ENCODE data around the gene TMTC2. TPM values are rescaled to one million over a fixed set of nuclear protein-coding genes. Genes with fewer than 3 reads are reported as not detected.

TMTC2 gene
- total RNA-seq, 1 donor from 2014 or later = 7.6 TPM

DNA sequence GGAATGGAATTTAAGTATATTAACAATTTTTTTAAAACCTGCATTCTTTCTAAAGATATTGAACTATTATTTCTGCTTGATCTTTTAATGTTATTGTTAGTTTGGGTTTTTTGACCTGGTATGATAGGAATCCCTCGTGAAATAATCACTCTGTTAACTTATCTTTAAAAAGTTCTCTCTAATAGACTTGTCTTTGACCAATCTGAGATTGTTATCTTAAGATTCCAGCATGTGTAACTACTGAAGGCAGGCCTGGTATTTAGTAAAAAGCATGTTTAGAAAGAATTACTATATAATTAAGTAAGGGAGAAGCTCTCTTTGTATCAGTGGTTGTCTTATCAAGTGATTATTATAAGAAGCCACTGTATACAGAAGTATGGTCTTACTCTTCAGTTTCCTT lies 4.8 kb downstream of the TMTC2 start:
- Histone ChIP-seq H3K4me3 (ENCODE audit: low read depth, low read length) (no peak overlapping the region), H3K27me3 (ENCODE audit: control insufficient read depth, insufficient read depth, low read length) (no peaks in the 10 kb centered on the region), H3K36me3 (ENCODE audit: control insufficient read depth, insufficient read depth, low read length) (no peaks in the 10 kb centered on the region)
- DNase-seq (ENCODE audit: low read depth) = no peak
- TF ChIP-seq, protein P1, sequence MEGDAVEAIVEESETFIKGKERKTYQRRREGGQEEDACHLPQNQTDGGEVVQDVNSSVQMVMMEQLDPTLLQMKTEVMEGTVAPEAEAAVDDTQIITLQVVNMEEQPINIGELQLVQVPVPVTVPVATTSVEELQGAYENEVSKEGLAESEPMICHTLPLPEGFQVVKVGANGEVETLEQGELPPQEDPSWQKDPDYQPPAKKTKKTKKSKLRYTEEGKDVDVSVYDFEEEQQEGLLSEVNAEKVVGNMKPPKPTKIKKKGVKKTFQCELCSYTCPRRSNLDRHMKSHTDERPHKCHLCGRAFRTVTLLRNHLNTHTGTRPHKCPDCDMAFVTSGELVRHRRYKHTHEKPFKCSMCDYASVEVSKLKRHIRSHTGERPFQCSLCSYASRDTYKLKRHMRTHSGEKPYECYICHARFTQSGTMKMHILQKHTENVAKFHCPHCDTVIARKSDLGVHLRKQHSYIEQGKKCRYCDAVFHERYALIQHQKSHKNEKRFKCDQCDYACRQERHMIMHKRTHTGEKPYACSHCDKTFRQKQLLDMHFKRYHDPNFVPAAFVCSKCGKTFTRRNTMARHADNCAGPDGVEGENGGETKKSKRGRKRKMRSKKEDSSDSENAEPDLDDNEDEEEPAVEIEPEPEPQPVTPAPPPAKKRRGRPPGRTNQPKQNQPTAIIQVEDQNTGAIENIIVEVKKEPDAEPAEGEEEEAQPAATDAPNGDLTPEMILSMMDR (IDR thresholded peaks at IDR 0.05; ENCODE audit: insufficient read depth, low read length, poor library complexity, severe bottlenecking) = no peak

DNA sequence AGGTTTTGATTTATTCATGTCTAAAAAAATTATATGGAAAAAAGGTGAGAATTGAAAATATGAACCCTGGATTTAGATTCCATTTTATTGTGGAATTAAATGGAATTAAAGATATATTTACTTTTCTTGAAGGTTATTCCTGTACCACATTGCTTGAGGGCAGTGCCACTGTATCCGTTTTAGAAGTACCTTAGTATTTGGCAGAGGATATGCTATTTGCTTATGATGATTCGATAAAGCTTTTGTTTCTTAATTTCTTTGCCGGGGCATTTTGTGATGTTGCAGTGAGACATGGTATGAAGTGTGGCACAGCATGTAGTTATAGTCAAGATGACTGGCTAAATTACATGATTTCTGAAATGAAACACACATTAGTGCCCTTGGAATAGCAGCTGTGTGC lies 7.6 kb downstream of the TMTC2 start:
- H3K27me3 ChIP-seq (ENCODE audit: control insufficient read depth, insufficient read depth, low read length) = no peaks in the 10 kb centered on the region
- TF ChIP-seq, protein P1 (IDR thresholded peaks at IDR 0.05; ENCODE audit: insufficient read depth, low read length, poor library complexity, severe bottlenecking) = no peak
- no peak for DNase-seq (ENCODE audit: low read depth)
- no peak overlapping the region for H3K4me3 ChIP-seq (ENCODE audit: low read depth, low read length)
- no peaks in the 10 kb centered on the region for H3K36me3 ChIP-seq (ENCODE audit: control insufficient read depth, insufficient read depth, low read length)

GRCh38 chr12:82694970-82695369 lies 8.3 kb downstream of the TMTC2 start:
- Histone ChIP-seq H3K36me3 (ENCODE audit: control insufficient read depth, insufficient read depth, low read length) (no peaks in the 10 kb centered on the region), H3K27me3 (ENCODE audit: control insufficient read depth, insufficient read depth, low read length) (no peaks in the 10 kb centered on the region), H3K4me3 (ENCODE audit: low read depth, low read length) (no peak overlapping the region)
- TF ChIP-seq, protein P1 (IDR thresholded peaks at IDR 0.05; ENCODE audit: insufficient read depth, low read length, poor library complexity, severe bottlenecking) = no peak
- DNase-seq (ENCODE audit: low read depth) = no peak

- H3K36me3 ChIP-seq (ENCODE audit: control insufficient read depth, insufficient read depth, low read length) = no peaks in the 10 kb centered on the region
- no peak overlapping the region for H3K4me3 ChIP-seq (ENCODE audit: low read depth, low read length)
- no peaks in the 10 kb centered on the region for H3K27me3 ChIP-seq (ENCODE audit: control insufficient read depth, insufficient read depth, low read length)
- DNase-seq (ENCODE audit: low read depth) = no peak
- TF ChIP-seq, protein P1 (IDR thresholded peaks at IDR 0.05; ENCODE audit: insufficient read depth, low read length, poor library complexity, severe bottlenecking) = no peak
These were observed 8.8 kb downstream of the TMTC2 start for GRCh38 chr12:82695531-82695930.

- no peak overlapping the region for H3K4me3 ChIP-seq (ENCODE audit: low read depth, low read length)
- TF ChIP-seq, protein P1 (IDR thresholded peaks at IDR 0.05; ENCODE audit: insufficient read depth, low read length, poor library complexity, severe bottlenecking) = no peak
- no peaks in the 10 kb centered on the region for H3K36me3 ChIP-seq (ENCODE audit: control insufficient read depth, insufficient read depth, low read length)
- no peaks in the 10 kb centered on the region for H3K27me3 ChIP-seq (ENCODE audit: control insufficient read depth, insufficient read depth, low read length)
- no peak for DNase-seq (ENCODE audit: low read depth)
These were observed 9.8 kb downstream of the TMTC2 start for GRCh38 chr12:82696543-82696942.

DNA sequence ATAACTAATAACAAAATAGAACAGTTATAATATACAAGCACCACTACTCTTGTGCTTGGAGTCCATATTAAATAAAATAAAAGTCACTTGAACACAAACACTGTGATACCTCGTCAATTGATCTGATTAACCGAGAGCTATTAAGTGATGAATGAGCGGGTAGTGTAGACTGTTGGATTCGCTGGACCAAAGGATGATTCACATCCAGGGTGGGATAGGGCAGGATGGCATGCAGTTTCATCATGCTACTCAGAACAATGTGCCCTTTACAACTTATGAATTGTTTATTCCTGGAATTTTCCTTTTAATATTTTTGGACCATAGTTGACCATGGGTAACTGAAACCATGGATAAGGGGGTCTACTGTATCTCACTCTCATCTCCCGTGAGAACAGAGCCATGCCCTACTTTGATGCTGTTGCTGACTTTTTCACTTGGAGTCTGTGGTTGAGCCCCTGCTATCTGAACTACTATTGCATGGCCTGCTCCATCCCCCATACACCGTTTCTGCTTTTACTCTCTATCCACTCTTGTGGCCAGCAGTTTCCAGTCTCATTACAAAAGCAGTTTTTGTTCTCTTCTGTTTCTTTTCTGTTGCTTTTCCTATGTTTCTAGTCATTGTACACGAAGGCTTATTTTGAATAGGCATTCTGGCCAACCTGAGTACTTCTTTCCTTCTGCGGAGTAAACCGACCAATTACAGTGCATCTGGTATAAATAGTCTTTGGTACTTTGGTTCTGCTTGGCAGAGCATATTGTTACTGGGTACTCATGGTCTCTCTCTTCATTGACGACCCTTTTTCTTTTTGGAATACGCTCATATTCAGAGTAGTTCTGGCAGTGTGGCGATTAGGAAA lies 12.2 kb downstream of the TMTC2 start:
- DNase-seq (ENCODE audit: low read depth) = no peak
- TF ChIP-seq, protein P1 (IDR thresholded peaks at IDR 0.05; ENCODE audit: insufficient read depth, low read length, poor library complexity, severe bottlenecking) = no peak
- H3K27me3 ChIP-seq (ENCODE audit: control insufficient read depth, insufficient read depth, low read length) = no peaks in the 10 kb centered on the region
- no peaks in the 10 kb centered on the region for H3K36me3 ChIP-seq (ENCODE audit: control insufficient read depth, insufficient read depth, low read length)
- H3K4me3 ChIP-seq (ENCODE audit: low read depth, low read length) = no peak overlapping the region

All from kidney epithelial cell (primary cell).